ENCODE results near the gene MRTFA. TPM values are rescaled to one million over a fixed set of nuclear protein-coding genes. Genes with fewer than 3 reads are reported as not detected.
A peak's percentile ranks its signal among the peaks of the same experiment; 100 is the strongest.

The MRTFA gene
- 100 to 1,000 TPM in 1 of 2 donors, 10 to 100 TPM in 1; 71.0 to 104 TPM for total RNA-seq

GRCh38 chr22:40636380-40637182 lies at the start of gene MRTFA:
TSS of gene MRTFA (minus strand) at chr22:40636719.
- H3K4me1 ChIP-seq (replicated peaks): peaks cover 2% of the 10 kb centered on the region
- TF ChIP-seq POLR2A (IDR thresholded peaks at IDR 0.05) (peak; percentile 98), POLR2AphosphoS5 (IDR thresholded peaks at IDR 0.05) (peak; percentile 97), CTCF (IDR thresholded peaks at IDR 0.05) (peak in 1 of 4 experiments; percentile 25)
- no peaks in the 10 kb centered on the region for H3K27me3 ChIP-seq (replicated peaks; ENCODE audit: insufficient read depth)
- intact Hi-C loops (cut with DNase I): loop anchor here (5.0 kb wide), 1 partner anchor 109 kb away; no protein-coding TSS in a partner anchor
- no peaks in the 10 kb centered on the region for H3K36me3 ChIP-seq
- under 1% methylated on average over 71 of the region's 82 CpGs for WGBS
- no peaks in the 10 kb centered on the region for H3K9me3 ChIP-seq
- peak within 1 kb of the TSS; percentile 87 to 89 for H3K27ac ChIP-seq
- peak within 1 kb of the TSS; percentile 88 to 93 for H3K4me3 ChIP-seq
- DNase-seq (ENCODE audit: low spot score): peak; percentile 100

GRCh38 chr22:40685406-40685805 lies 48.9 kb upstream of the MRTFA start:
- Histone ChIP-seq H3K4me1 (replicated peaks) (no peaks in the 10 kb centered on the region), H3K27me3 (replicated peaks; ENCODE audit: insufficient read depth) (no peaks in the 10 kb centered on the region), H3K36me3 (no peaks in the 10 kb centered on the region), H3K9me3 (no peaks in the 10 kb centered on the region), H3K27ac (no peak overlapping the region), H3K4me3 (no peak overlapping the region)
- intact Hi-C loops (cut with DNase I): loop anchor here (10.0 kb wide), 1 partner anchor 209 kb away; no protein-coding TSS in a partner anchor
- TF ChIP-seq CTCF (IDR thresholded peaks at IDR 0.05) (no peak), POLR2AphosphoS5 (IDR thresholded peaks at IDR 0.05) (no peak), POLR2A (IDR thresholded peaks at IDR 0.05) (no peak)
- WGBS: 95% methylated on average over 3 of the region's 3 CpGs
- DNase-seq (ENCODE audit: low spot score): no peak

- no peaks in the 10 kb centered on the region for H3K27me3 ChIP-seq (replicated peaks; ENCODE audit: insufficient read depth)
- H3K4me3 ChIP-seq: no peak overlapping the region
- DNase-seq (ENCODE audit: low spot score): no peak
- no peaks in the 10 kb centered on the region for H3K4me1 ChIP-seq (replicated peaks)
- no peaks in the 10 kb centered on the region for H3K9me3 ChIP-seq
- intact Hi-C loops (cut with DNase I): loop anchor here (5.0 to 10.0 kb wide), 2 partner anchors 83 to 210 kb away; no protein-coding TSS in a partner anchor
- H3K27ac ChIP-seq: no peak overlapping the region
- no peak for TF ChIP-seq POLR2AphosphoS5 (IDR thresholded peaks at IDR 0.05)
- no peak for TF ChIP-seq POLR2A (IDR thresholded peaks at IDR 0.05)
- no peak for TF ChIP-seq CTCF (IDR thresholded peaks at IDR 0.05)
- 70% methylated on average over 9 of the region's 9 CpGs for WGBS
- H3K36me3 ChIP-seq: no peaks in the 10 kb centered on the region
These were observed 48.2 kb upstream of the MRTFA start for GRCh38 chr22:40684728-40685127.

GRCh38 chr22:40681451-40681850 lies 44.9 kb upstream of the MRTFA start:
- Histone ChIP-seq H3K4me3 (no peak overlapping the region), H3K4me1 (replicated peaks) (no peaks in the 10 kb centered on the region), H3K27ac (no peak overlapping the region), H3K9me3 (no peaks in the 10 kb centered on the region), H3K36me3 (no peaks in the 10 kb centered on the region), H3K27me3 (replicated peaks; ENCODE audit: insufficient read depth) (no peaks in the 10 kb centered on the region)
- WGBS: 94% methylated on average over 19 of the region's 19 CpGs
- DNase-seq (ENCODE audit: low spot score): no peak
- intact Hi-C loops (cut with DNase I): loop anchor here (5.0 to 10.0 kb wide), 2 partner anchors 86 to 213 kb away; no protein-coding TSS in a partner anchor
- no peak for TF ChIP-seq POLR2AphosphoS5 (IDR thresholded peaks at IDR 0.05)
- no peak for TF ChIP-seq CTCF (IDR thresholded peaks at IDR 0.05)
- no peak for TF ChIP-seq POLR2A (IDR thresholded peaks at IDR 0.05)

Data from prostate gland (tissue), 2 donors.